Activated naive CD4-positive, alpha-beta T cell treated with Interleukin-2 at 50 U/mL for 16 hours (primary cell): ENCODE data around the gene CELSR1.

Experiments used
- DNase-seq: peaks from one replicate; pipeline ENCODE4 v3.0.0-alpha.2; 2020

The CELSR1 gene

GRCh38 chr22:46357711-46358520, 179.5 kb downstream of the CELSR1 start:
- no peak for DNase-seq

DNA sequence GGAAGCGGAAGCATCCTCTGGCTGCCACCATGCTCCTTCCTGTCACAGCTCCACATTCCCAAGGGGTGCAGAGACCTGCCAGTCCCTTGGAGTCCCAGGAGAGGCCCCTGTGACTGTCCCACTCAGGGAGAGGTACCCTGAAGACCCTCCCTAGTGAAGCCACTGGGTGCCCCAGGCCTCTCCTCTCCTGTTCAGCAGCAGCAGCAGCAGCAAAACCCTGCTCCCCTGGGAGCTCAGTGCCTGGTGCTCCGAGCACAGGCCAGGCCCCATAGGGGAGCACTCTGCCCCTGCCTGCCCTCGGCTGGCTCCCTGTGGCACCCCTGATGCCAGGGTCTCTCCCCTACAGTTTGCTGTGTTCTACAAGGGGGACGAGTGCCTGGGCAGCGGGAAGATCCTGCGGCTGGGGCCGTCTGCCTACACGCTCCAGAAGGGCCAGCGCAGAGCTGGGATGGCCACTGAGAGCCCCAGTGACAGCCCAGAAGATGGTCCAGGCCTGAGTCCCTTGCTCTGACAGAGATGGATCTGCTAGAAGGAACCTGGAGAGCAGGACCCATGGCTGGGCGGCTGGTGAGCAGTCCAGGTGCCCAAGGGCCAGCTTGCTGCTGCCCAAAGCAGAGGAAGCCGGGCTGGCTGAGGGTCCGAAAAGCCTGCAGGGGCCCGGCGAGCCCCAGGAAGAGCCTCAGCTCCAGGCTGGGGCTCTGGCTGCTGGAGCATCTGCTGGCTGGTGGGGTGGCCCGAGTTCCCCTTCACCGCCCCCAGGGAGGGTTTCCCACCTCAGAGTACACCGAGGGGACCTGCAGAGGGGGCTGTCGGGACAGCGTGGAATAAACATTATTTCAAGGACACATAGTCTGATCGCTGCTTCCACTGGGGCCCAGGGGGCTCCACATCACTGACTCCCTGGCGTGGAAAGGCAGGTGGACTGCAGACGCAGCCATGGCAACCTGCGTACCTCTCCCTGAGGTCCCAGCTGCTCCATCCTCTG, 180.6 kb downstream of the CELSR1 start:
- no peak for DNase-seq

- no peak for DNase-seq
These were observed 181.4 kb downstream of the CELSR1 start for GRCh38 chr22:46355996-46356471.

GRCh38 chr22:46355369-46355995, 181.9 kb downstream of the CELSR1 start:
- peak; percentile 57 for DNase-seq

GRCh38 chr22:46354993-46355305, 182.5 kb downstream of the CELSR1 start:
- DNase-seq: no peak

- no peak for DNase-seq
These were observed 183.0 kb downstream of the CELSR1 start for GRCh38 chr22:46354176-46354992.

DNA sequence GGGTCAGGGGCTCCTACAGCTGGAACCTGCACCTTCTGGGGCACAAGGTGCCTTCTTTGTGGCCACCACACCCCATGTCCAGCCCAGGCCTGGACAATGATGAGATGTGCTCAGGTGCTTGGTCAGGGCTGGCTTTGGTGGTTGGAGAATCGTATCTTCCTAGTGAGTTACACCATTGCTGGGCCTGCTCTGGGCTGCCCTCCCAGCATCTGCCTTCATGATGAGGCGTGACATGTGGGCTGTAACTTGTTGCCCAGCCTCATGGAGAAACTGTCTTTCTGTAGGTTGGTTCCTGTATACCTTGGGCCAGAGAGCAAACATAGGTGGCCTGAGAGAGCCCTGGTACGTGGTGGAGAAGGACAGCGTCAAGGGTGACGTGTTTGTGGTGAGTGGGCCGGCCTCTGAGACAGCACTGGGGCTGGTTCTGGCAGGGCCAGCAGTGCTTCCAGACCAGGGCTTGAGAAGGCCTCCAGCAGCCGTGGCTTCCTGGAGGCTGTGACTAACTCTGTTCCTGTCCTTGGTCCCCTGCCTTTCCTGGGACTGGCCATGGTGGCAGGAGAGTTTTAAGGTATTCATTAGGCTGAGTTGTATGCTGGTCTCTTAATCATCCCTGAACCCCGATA, 183.8 kb downstream of the CELSR1 start:
- DNase-seq: no peak

DNA sequence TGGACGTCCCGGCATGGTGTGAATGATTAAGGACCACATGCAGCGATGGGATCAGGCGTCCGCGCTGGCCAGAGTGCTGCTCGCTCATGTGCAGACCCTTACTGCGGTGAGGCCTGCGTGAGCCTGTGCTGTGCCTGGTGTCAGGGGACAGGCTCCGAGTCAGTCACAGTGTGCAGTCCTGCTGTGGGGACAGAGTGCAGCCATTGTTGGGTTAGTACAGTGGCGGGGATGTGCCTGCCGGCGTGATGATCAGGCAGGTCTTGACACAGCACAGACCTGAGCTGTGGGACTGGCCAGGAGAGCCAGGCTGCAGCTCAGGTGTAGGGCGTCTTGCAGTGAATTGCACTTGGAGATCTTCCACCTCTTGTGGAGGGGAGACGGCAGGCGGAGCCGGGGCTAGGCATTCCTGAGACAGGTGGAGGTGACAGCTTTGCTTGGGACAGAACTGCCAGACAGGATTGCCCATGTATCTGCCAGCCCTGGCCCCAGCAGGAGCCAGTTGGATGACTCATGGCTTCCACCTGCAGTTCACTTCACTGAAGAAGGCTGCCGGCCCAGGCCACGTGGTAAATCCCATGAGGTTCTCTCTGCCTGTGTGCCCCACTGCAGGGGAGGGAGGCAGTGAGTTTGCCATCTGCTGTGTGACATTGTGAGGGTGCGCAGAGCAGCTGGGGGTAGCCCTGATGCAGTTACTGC, 184.6 kb downstream of the CELSR1 start:
- DNase-seq: no peak

GRCh38 chr22:46352276-46352675, 185.1 kb downstream of the CELSR1 start:
- no peak for DNase-seq

DNA sequence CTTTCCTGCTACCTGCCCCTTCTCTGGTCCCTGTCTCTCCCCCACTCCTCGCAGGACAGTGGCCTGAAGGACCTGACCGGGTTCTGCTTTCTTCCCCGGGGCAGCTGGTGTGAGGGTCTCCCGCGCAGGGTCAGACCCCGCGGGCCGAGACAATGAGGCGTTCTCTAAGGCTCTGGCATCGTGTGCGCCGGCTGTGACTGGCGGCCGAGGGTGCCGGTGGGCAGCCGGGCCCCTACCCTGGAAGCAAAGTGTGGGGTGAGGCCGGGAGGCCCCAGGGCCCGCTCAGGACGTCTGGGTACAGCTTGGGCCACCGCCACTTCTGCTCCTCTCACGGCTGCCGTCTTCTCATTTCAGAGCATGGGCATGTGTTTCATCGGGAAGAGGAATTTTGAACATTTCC, 185.7 kb downstream of the CELSR1 start:
- no peak for DNase-seq

DNA sequence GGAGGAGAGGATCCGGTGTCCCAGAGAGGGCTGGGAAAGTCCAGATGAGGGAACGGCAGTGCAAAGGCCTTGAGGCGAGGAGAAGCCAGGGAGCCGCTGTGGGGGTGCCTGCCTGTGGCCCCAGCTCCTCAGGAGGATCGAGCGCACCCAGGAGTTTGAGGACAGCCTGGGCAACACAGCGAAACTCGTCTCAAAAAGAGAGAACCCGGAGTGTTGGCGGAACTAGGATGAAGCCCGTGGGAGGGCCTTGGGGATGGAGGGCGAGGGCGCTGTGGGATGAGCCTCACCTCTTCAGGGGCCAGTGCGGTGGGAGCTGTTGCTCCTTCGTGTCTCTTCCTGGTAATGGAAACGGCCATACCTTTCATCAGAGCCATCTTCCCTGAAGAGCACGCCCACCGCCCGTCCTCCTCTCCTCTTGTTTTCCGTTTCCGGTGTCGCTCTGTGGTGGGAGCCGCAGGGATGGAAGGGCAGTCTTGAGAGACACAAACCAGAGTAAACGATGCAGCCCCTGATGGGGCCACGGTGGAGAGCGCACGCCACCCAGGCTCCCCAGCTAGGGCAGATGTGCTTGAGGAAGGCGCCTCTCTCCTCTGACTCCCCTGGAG, 186.2 kb downstream of the CELSR1 start:
- no peak for DNase-seq

- no peak for DNase-seq
These were observed 186.8 kb downstream of the CELSR1 start for GRCh38 chr22:46350646-46351045.

DNA sequence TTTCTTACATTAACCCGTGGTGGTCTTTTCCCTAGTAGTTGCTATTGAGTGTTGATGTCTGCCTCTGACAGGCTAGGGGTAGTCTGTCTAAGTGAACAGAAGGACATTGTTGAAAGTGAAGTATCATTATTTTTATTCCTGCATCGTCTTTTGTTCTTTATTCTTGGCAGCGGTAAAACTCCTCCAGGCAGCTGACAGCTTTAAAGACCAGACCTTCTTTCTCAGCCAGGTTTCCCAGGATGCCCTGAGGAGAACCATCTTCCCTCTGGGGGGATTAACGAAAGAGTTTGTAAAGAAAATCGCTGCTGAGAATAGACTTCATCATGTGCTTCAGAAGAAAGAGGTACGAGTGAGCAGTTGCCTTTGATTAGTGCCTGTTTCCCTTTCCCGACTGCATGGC, 187.3 kb downstream of the CELSR1 start:
- no peak for DNase-seq

- DNase-seq: no peak
These were observed 187.7 kb downstream of the CELSR1 start for GRCh38 chr22:46349681-46350080.

GRCh38 chr22:46349238-46349637, 188.2 kb downstream of the CELSR1 start:
- DNase-seq: no peak

- DNase-seq: no peak
These were observed 189.2 kb downstream of the CELSR1 start for GRCh38 chr22:46348099-46348695.

- DNase-seq: no peak
These were observed 189.8 kb downstream of the CELSR1 start for GRCh38 chr22:46347646-46348045.

DNA sequence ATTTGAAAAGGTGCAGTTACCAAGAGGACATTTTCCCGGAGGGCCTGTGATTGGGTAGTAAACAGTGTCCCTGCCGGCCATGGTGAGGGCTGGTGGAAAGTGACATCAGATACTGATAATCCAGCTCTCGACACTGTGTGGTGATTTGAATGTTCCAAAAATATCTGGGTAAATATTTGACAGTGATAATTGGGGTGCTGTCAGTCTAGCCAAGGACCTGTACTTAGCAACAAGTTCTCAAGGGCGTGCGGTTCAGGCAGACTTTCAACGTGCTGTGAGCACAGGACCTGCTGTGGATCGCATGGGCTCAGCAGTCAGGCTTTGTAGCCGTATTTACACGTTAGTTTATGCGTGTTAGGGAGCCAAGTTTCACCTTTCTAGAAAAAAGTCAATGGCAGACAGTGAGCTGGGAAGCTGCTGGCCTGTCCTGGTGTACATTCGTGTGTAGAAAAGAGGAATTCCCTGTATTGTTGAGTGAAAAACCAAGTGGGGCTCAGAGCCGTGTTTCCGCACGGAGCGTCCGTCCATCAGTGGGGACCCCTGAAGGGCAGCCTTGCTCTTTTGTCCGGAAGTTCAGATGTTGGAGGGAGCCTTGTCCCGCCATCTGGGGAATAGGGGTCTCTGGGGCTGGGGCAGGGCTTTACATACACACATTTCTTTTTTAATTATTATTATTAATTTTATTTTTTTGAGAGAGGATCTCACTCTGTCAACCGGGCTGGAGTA, 190.6 kb downstream of the CELSR1 start:
- no peak for DNase-seq

- DNase-seq: no peak
These were observed 196.7 kb downstream of the CELSR1 start for GRCh38 chr22:46340676-46341075.

DNA sequence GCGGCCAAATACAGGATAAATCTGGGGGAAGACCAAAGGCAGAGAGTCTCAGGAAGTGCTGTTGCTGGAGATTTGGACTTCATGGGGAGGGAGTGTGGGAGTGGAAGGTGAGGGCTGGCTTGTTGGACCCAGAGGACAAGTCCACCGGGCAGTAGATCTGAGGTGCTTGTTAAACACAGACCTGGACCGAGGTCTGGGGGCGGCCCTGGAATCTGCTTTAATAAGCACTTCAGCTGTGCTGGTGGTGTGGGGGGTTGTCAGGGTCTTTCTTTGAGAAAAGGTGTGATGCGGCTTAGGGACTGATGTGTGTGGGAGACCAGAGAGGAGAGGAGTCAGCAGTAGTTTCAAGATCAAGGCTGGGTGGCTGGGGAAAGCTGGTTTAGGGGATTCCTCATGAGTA, 197.5 kb downstream of the CELSR1 start:
- no peak for DNase-seq
